ENCODE data around the gene KCNIP4. TPM values are rescaled to one million over a fixed set of nuclear protein-coding genes. Genes with fewer than 3 reads are reported as not detected.

KCNIP4 gene
- total RNA-seq, 1 experiment from 2014 or later = not detected

DNA sequence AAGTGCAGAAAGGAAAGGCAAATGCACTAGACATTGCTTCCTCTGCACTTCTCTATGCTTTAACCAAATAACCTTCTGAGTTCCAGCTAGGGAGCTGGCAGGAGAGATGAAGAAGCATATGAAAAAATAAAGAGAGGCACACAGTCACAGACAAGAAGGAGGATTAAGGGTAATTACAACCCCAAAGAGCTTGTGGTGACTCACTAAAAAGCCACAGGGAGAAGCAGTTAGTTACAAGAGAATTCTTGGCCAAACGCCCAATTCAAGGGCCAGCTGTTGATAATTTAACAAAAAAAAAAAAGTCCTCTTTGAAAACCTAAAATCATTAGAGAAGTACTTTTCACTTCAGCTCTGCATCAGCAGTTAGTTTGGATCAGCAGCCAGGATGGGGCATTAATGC, 478.0 kb downstream of the KCNIP4 start:
- in situ Hi-C loops (cut with HindIII; ENCODE audit: low pct_unique_long_range_greater_than_20kb, low sequenced_read_pairs) = no loop called here
- peak; percentile 12 for DNase-seq (ENCODE audit: low read depth)

DNA sequence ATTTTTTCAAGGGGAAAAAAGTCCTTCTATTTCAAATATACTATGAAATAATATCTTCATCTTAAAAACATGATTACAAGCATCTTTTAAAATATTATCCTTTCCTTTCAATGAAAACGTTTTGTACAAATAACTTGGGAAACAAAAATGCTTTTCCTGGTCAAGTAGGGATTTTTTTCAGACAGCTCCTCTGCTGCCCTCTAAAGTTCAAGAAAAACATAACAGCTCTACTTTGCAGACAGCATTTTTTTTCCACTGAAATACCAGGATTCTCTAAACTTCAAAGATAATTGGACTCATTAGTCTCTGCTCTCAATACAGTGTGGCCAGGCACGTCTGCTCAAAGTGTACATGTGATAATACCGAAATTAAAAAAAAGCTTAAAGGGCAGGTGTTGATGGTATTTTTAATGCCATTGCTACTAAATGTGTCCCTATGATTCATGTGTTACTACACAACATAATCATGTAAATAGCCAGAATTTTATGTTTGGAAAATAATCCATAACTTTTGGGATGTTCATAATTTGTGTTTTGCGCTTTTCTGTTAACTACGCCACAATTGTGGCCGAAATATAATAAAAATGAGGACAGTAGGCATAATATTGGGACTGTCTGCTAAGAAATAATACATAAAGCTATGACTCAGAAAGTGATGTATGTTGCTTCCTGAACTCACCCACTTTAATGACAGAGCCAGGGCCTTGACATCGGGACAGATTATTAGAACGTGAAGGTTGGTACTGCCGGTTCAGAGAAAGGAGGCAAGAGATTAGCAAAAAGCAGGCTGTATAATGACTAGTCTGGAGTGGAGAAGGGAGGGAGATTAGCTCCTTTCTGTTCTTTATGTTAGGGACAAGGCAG, 478.9 kb downstream of the KCNIP4 start:
- in situ Hi-C loops (cut with HindIII; ENCODE audit: low pct_unique_long_range_greater_than_20kb, low sequenced_read_pairs) = no loop called here
- DNase-seq (ENCODE audit: low read depth) = no peak

DNA sequence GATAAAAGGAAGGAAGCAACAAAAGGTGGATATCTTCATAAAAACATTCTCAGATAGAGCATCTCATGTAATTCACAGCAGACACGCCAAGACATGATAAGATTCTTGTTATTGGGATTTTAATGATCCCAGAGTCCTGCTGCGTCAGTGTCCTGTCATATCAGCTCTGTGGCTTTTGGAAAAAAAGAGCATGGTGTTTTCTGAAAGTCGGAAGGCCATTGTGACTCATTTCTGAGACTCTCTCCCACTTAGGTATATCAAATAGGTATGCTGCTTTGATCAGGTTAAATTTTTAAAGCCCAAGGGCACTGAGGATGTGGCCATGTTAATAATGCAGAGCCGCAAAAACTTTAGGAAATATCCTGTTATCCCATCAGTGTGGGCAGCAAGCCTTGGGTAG, 481.0 kb downstream of the KCNIP4 start:
- no peak for DNase-seq (ENCODE audit: low read depth)
- in situ Hi-C loops (cut with HindIII; ENCODE audit: low pct_unique_long_range_greater_than_20kb, low sequenced_read_pairs) = no loop called here

DNA sequence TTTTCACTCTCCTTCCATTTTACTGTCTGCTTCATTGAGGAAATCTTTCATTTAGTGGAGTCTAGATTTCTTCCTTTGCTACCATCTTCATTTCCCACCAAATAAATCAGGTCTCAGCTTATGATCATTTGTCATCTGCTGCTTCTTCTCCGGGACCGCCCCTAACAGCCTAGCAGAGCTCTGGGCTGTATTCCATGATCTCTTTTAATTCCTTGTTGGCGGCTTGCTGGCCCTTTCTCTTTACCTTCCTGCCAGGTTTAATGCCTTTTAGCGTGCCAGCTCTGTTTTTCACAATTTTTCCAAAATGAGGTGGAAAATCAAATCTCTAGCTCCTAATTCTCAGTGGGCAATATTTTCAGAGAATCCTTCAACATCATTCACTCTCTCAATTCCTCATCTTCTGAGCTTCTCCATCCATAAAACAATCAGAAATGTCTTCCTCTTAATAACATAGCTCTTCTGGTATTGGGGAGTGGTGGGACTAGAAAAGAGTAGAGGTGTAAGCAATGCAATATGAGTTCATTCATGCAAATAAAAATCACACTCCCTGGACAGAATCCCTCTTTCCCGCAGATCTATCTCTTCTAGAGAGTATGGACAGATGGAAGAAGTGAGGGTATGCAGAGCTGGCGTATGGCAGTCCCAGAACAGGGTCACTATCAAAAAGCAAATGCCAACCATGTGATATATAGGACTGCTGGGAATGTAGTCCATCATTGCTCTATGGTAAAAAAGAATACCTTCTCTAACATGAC, 491.3 kb downstream of the KCNIP4 start:
- in situ Hi-C loops (cut with HindIII; ENCODE audit: low pct_unique_long_range_greater_than_20kb, low sequenced_read_pairs) = no loop called here
- no peak for DNase-seq (ENCODE audit: low read depth)

DNA sequence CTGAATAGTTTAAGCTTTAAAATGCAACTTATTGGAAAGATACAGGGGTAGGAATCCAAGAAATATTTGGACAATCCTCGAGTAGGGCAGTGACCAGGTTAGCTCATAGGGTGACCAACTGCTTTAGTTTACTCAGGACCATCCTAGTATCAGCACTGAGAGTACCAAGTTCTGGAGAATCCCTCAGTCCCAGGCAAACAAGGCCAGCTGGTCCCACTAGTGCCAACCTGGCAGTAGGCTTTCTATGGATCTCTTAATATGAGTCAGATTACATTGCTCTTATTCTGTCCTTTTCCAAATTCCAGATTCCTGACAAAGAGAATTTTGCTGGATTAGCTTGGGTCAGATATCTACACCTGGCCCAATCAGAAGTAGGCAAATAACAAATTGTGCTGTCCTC, 493.7 kb downstream of the KCNIP4 start:
- no peak for DNase-seq (ENCODE audit: low read depth)
- in situ Hi-C loops (cut with HindIII; ENCODE audit: low pct_unique_long_range_greater_than_20kb, low sequenced_read_pairs) = no loop called here

DNA sequence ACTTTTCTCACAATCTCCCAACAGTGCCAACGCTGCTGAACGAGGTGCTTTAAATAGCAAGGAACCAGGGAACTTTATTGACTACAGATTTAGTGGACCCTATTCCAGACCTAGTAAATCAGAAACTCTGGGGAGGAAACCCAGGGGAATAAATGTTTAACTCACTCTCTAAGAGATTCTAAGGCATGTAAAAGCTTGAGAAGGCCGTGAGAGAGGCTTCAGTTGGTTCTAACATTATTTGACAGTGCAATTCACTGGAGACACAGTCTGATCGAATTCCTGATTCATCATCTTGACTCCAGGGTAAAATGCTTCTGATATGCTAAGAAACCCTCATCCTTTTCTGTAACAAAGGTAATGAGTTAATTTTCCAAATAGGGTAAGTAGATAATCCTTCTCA, 494.4 kb downstream of the KCNIP4 start:
- in situ Hi-C loops (cut with HindIII; ENCODE audit: low pct_unique_long_range_greater_than_20kb, low sequenced_read_pairs) = no loop called here

DNA sequence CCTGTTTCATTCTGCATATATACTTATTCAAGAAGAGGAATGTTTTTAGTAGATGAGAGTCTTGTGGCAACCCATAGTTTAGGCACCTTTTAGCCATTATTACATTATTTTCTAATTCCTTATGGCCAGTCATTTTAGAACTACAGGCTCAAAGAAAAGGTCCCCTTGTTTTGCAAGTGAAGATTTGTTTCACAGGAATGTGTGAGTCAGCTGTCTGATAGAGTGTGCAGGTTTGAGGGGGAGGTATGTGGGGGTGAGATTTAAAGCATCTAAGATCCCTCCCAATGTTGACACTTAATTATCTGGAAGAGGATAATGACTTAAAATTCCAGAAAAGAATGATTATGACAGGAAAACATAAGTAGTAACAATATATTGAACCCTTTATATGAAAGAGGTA, 495.6 kb downstream of the KCNIP4 start:
- in situ Hi-C loops (cut with HindIII; ENCODE audit: low pct_unique_long_range_greater_than_20kb, low sequenced_read_pairs) = no loop called here
- DNase-seq (ENCODE audit: low read depth) = no peak

More for the DNA sequence above, 494.4 kb downstream of the KCNIP4 start:
- no peak for DNase-seq (ENCODE audit: low read depth)

DNA sequence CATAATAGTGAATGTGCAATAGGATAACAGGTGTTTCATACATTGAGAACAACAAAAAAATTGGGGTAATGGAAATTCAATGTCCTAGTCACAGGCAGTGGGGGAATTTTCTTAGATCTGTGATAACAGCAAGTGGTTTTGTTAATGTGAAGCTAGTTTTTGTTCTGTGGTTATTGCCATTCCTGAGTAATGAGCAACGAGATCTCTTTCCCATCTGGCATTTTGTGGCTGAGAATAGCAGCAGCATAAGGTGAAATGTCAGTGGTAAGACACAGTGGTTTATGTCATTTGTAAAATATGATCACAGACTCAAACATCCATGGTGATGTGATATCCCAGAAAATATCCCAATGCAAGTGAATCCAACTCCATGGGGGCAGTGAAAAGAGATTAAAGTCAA, 497.5 kb downstream of the KCNIP4 start:
- in situ Hi-C loops (cut with HindIII; ENCODE audit: low pct_unique_long_range_greater_than_20kb, low sequenced_read_pairs) = no loop called here
- peak; percentile 37 for DNase-seq (ENCODE audit: low read depth)

DNA sequence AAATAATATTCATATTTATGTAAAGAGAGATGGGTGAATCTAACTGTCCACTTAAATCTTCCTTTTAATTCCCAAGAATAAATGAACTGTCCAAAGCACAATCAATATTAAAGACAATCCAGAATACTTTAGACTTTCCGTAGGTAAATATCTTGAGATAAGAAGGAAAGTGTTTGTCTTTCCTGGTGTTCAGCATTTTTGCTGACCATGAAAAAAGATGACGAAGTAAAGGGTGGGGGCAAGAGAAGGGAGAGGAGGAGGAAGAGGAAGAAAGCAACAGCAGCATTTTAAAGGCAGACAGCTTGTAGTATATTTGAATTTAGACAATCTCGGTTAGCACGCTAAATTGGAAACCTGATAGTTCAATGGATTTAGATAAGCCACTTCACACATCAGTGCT, 498.2 kb downstream of the KCNIP4 start:
- no peak for DNase-seq (ENCODE audit: low read depth)
- in situ Hi-C loops (cut with HindIII; ENCODE audit: low pct_unique_long_range_greater_than_20kb, low sequenced_read_pairs) = no loop called here

DNA sequence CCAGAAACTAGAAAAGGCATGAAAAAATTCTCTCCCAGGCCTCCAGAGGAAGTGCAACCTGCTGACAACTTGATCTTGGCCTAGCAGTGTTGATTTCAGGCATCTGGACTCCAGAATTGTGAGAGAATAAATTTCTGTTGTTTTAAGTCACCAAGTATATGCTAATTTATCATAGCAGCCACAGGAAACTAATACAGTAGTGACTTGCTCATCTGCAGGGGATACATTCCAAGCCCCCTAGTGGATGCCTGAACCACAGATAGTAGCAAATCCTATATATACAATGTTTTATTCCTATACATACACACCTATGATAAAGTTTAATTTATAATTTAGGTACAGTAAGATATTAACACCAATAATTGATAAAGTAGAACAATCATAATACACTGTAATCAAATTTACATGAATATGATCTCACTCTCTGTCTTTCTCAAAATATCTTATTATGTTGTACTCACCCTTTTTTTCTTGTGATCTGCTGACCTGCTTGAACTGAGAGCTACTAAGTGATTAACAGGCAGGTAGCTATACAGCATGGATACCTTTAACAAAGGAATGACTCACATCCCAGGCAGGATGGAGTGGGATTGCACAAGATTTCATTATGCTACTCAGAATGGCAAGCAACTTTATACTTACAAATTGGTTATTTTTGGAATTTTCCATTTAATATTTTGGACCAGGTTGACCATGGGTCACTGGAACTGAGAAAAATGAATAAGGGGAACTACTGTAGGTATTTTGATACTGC, 501.1 kb downstream of the KCNIP4 start:
- DNase-seq (ENCODE audit: low read depth) = no peak
- in situ Hi-C loops (cut with HindIII; ENCODE audit: low pct_unique_long_range_greater_than_20kb, low sequenced_read_pairs) = no loop called here

DNA sequence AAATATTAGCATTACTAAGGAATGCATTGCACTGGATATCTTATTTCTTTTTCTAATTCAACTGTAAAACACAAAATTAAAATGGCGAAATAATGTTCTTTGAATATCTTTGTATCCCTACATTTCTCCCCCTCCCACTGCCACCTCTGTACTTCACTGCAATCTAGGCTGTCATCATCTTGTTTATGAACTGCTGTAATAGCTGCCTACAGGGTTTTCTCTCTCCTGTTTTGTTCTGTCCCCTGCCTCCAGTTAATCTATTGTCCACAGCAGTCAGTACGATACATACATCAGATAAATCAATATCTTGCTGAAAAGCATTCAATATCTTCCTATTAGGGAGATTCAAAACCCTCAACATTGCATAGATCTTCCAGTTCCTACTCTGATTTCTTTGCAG, 528.4 kb downstream of the KCNIP4 start:
- in situ Hi-C loops (cut with HindIII; ENCODE audit: low pct_unique_long_range_greater_than_20kb, low sequenced_read_pairs) = no loop called here
- DNase-seq (ENCODE audit: low read depth) = no peak

DNA sequence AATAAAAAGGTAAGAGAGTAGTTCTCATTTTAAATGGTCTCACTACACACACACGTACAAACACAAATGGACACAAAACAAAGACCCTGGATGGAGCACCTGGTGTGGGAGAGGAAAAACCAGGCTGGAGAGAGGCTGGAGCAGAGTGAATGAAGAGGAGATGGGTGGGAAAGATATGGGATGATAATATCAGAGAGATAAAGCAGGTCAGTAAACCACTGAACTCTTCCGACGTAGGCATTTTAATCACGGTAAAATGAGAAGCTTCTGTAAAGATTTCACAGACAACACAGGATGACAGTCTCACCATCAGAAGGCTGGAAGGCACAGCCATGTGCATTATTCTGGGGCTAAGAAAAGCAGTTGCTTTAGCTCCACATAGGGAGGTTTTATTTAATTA, 532.8 kb downstream of the KCNIP4 start:
- in situ Hi-C loops (cut with HindIII; ENCODE audit: low pct_unique_long_range_greater_than_20kb, low sequenced_read_pairs) = no loop called here
- DNase-seq (ENCODE audit: low read depth) = no peak

DNA sequence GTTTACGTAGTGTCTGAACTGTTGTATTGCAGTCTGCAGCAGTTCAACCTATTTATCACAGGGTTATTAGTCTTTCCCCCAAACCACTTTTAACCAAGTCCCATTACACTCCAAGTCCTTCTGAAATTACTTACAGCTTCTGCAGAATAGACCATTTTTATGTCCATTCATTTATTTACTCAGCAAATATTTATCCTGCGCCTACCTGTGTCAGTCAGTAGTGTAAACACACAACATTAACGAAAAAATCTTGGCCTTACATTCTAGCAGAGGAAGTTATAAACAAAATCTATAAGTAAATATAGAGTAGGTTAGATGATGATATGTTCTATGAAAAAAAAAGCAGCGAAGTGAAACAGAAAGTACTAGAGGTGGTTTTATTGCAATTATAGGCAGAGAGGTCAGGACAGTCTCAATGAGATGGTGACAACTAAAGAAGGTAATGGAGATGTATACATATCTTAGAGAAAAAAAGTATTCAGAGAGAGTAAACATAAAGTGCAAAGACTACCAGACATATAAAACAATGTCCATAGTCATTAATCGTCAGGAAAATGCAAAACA, 534.7 kb downstream of the KCNIP4 start:
- DNase-seq (ENCODE audit: low read depth) = no peak
- in situ Hi-C loops (cut with HindIII; ENCODE audit: low pct_unique_long_range_greater_than_20kb, low sequenced_read_pairs) = no loop called here

DNA sequence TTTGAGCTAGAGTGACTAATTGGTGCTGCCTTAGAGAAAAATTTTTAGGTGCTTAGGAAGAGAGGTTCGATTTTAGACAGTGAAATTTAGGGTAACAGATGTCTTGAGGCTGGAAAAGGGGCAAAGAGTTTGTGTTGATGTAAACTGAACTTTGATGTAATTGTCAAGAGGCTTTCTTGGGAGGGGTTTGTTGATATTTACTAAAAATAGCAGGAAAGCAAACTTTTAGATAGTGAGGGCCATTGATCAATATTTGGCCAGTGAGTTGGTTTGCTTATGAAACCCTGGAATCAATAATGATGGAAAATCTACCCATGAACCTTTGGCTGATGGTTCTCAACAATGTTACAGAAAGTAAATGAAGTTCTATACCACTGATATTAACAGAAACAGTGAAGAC, 537.5 kb downstream of the KCNIP4 start:
- no peak for DNase-seq (ENCODE audit: low read depth)
- in situ Hi-C loops (cut with HindIII; ENCODE audit: low pct_unique_long_range_greater_than_20kb, low sequenced_read_pairs) = no loop called here

DNA sequence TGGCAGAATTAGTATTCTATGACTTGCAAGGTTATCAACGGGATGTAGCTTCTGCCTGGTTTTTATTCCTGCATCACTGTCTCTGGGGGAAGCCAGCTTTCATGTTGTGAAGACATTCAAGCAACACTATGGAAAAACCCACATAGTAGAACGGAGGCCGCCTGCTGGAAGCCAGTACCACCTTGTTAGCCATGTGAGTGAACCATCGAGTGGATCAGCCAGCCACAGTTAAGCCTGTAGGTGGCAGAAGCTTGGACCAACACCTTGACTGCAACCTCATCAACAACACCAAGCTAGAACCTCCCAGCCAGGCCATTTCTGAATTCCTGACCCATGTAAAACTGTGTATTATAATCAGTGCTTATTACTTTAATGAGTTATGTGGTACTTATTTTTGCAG, 538.2 kb downstream of the KCNIP4 start:
- in situ Hi-C loops (cut with HindIII; ENCODE audit: low pct_unique_long_range_greater_than_20kb, low sequenced_read_pairs) = no loop called here
- DNase-seq (ENCODE audit: low read depth) = no peak

DNA sequence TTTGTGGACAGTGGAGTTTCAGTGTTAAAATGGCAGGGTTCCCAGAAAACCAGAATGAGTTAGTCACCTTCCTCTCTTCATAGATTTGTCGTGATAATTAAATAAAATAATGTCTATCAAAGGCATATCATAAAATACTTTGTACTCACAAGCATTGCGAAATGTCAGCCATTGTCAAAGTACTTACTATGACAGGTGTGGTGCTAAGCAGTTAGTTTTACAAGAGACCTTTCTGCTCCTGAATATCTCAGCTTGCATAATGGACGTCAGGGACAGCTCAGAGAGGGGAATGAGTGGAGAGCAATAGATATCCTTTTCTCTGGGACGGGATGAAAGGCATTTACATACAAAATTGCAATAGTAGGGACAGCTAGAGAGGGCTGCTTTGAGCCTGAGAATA, 560.9 kb downstream of the KCNIP4 start:
- in situ Hi-C loops (cut with HindIII; ENCODE audit: low pct_unique_long_range_greater_than_20kb, low sequenced_read_pairs) = no loop called here
- DNase-seq (ENCODE audit: low read depth) = no peak

DNA sequence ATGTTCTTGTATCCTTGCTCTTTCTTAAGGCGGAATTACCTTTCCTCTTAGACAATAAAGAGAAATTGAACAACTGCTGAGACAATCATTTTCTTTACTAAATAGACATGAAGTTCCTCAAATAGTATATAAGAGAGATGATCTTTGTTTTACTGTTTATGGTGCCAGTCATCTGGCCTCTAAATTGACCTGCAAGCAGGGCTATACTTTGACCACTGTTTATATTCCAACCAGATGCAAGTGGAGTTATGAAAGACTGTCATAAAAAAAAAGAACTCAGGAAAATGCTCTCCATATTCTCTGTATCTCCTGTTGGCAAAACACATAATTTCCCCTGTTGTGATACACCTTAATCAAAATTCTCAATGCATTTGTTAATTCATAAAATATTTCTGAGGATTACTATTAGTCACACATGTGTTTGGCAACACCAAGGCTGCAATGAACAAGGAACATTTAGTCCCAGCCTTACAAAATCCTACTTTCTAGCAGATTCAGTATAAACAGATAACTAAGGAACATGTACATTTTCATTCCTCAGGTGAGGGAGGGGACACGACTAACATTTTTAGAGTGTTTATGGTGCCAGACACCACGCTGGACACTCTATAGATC, 562.3 kb downstream of the KCNIP4 start:
- DNase-seq (ENCODE audit: low read depth) = no peak
- in situ Hi-C loops (cut with HindIII; ENCODE audit: low pct_unique_long_range_greater_than_20kb, low sequenced_read_pairs) = no loop called here

DNA sequence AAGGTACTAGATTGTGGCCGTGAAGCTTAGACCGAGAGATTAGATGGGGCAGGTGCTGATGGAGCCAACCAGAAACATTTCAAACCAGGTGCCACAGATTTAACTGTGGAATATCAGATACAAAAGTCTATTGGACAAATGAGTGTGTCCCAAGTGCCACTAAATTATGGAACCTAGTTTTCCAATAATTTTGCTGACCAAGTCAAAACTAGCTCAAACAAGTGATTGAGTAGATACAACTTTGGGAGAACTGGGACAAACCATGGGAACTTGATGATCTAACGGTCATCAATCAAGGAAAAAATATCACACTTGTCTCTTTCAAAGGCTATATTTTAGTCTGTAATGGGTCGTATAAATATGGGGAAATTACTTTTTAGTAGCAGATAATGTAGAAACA, 562.9 kb downstream of the KCNIP4 start:
- in situ Hi-C loops (cut with HindIII; ENCODE audit: low pct_unique_long_range_greater_than_20kb, low sequenced_read_pairs) = no loop called here

More for the DNA sequence above, 562.9 kb downstream of the KCNIP4 start:
- no peak for DNase-seq (ENCODE audit: low read depth)
